Measurements from ENCODE around the gene COL12A1.

COL12A1 gene

GRCh38 chr6:75107913-75108312 is 97.9 kb downstream of the COL12A1 start:
- Mint-ChIP-seq H3K27ac (no peak overlapping the region), H3K4me3 (no peak overlapping the region), H3K9me3 (no peaks in the 10 kb centered on the region), H3K36me3 (ENCODE audit: low read depth) (no peaks in the 10 kb centered on the region), H3K4me1 (ENCODE audit: low read depth) (no peaks in the 10 kb centered on the region), H3K27me3 (ENCODE audit: low read depth) (peaks cover 5% of the 10 kb centered on the region)
- DNase-seq (ENCODE audit: low spot score): no peak

GRCh38 chr6:75106426-75106825 is 99.4 kb downstream of the COL12A1 start:
- peaks cover 5% of the 10 kb centered on the region for H3K27me3 Mint-ChIP-seq (ENCODE audit: low read depth)
- no peaks in the 10 kb centered on the region for H3K9me3 Mint-ChIP-seq
- H3K36me3 Mint-ChIP-seq (ENCODE audit: low read depth): no peaks in the 10 kb centered on the region
- H3K4me1 Mint-ChIP-seq (ENCODE audit: low read depth): no peaks in the 10 kb centered on the region
- no peak for DNase-seq (ENCODE audit: low spot score)
- H3K4me3 Mint-ChIP-seq: no peak overlapping the region
- H3K27ac Mint-ChIP-seq: no peak overlapping the region

GRCh38 chr6:75103431-75103830 is 102.4 kb downstream of the COL12A1 start:
- DNase-seq (ENCODE audit: low spot score): no peak
- H3K36me3 Mint-ChIP-seq (ENCODE audit: low read depth): no peaks in the 10 kb centered on the region
- no peaks in the 10 kb centered on the region for H3K27me3 Mint-ChIP-seq (ENCODE audit: low read depth)
- H3K27ac Mint-ChIP-seq: no peak overlapping the region
- no peak overlapping the region for H3K4me3 Mint-ChIP-seq
- H3K9me3 Mint-ChIP-seq: no peaks in the 10 kb centered on the region
- no peaks in the 10 kb centered on the region for H3K4me1 Mint-ChIP-seq (ENCODE audit: low read depth)

- no peaks in the 10 kb centered on the region for H3K27me3 Mint-ChIP-seq (ENCODE audit: low read depth)
- no peak for DNase-seq (ENCODE audit: low spot score)
- H3K4me3 Mint-ChIP-seq: no peak overlapping the region
- no peaks in the 10 kb centered on the region for H3K36me3 Mint-ChIP-seq (ENCODE audit: low read depth)
- no peak overlapping the region for H3K27ac Mint-ChIP-seq
- H3K9me3 Mint-ChIP-seq: no peaks in the 10 kb centered on the region
- no peaks in the 10 kb centered on the region for H3K4me1 Mint-ChIP-seq (ENCODE audit: low read depth)
Measured at GRCh38 chr6:75102301-75102700, 103.6 kb downstream of the COL12A1 start.

GRCh38 chr6:75101896-75102295 is 104.0 kb downstream of the COL12A1 start:
- H3K36me3 Mint-ChIP-seq (ENCODE audit: low read depth): no peaks in the 10 kb centered on the region
- H3K4me3 Mint-ChIP-seq: no peak overlapping the region
- H3K9me3 Mint-ChIP-seq: no peaks in the 10 kb centered on the region
- DNase-seq (ENCODE audit: low spot score): no peak
- H3K27ac Mint-ChIP-seq: no peak overlapping the region
- no peaks in the 10 kb centered on the region for H3K4me1 Mint-ChIP-seq (ENCODE audit: low read depth)
- H3K27me3 Mint-ChIP-seq (ENCODE audit: low read depth): no peaks in the 10 kb centered on the region

DNA sequence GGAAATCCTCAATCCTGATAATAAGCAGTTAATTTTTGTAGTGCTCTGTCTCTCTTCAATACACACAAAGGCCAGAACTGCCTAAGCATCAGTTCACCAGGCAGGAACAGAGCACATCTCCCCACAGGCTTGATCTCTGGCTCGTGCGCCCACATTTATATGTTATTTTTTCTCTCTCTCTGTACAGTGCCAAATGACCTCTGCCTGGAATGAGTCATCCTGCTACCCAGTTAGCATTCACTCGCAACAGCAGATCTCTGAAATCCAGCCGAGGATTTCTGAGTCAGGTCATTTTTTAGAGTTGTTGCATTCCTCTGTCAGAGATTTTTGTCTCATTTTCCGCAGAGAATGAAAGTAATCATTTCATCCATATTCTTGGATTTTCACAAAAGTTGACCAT is 107.1 kb downstream of the COL12A1 start:
- Mint-ChIP-seq H3K36me3 (ENCODE audit: low read depth) (no peaks in the 10 kb centered on the region), H3K4me1 (ENCODE audit: low read depth) (no peaks in the 10 kb centered on the region), H3K27me3 (ENCODE audit: low read depth) (no peaks in the 10 kb centered on the region), H3K27ac (no peak overlapping the region), H3K4me3 (no peak overlapping the region), H3K9me3 (no peaks in the 10 kb centered on the region)
- no peak for DNase-seq (ENCODE audit: low spot score)

DNA sequence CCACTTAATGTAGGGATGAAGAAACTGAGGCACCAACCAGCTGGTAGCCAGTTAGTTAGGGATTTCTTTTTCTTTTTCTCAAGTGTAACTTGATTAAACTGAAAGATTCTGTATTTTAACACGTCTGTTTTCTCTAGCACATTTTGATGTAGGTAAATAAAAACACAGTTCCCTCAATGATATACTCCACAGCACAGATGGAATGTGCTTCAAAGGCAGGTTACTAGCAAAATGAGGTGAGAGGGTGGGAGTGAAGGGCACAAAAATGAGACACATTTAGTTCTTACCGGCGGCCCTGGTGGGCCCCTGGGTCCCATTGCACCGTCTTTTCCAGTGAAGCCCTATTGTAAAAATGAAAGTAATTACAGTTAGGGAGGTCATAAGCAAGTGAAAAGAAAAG is 108.9 kb downstream of the COL12A1 start:
- Mint-ChIP-seq H3K4me3 (no peak overlapping the region), H3K36me3 (ENCODE audit: low read depth) (no peaks in the 10 kb centered on the region), H3K4me1 (ENCODE audit: low read depth) (no peaks in the 10 kb centered on the region), H3K27ac (no peak overlapping the region), H3K27me3 (ENCODE audit: low read depth) (no peaks in the 10 kb centered on the region), H3K9me3 (no peaks in the 10 kb centered on the region)
- DNase-seq (ENCODE audit: low spot score): no peak

- H3K4me3 Mint-ChIP-seq: no peak overlapping the region
- H3K27me3 Mint-ChIP-seq (ENCODE audit: low read depth): no peaks in the 10 kb centered on the region
- no peak for DNase-seq (ENCODE audit: low spot score)
- no peaks in the 10 kb centered on the region for H3K9me3 Mint-ChIP-seq
- no peaks in the 10 kb centered on the region for H3K4me1 Mint-ChIP-seq (ENCODE audit: low read depth)
- H3K36me3 Mint-ChIP-seq (ENCODE audit: low read depth): no peaks in the 10 kb centered on the region
- H3K27ac Mint-ChIP-seq: no peak overlapping the region
Measured at GRCh38 chr6:75094614-75095200, 111.1 kb downstream of the COL12A1 start.

GRCh38 chr6:75091467-75092190 is 114.2 kb downstream of the COL12A1 start:
- H3K4me3 Mint-ChIP-seq: no peak overlapping the region
- no peak overlapping the region for H3K27ac Mint-ChIP-seq
- H3K4me1 Mint-ChIP-seq (ENCODE audit: low read depth): no peaks in the 10 kb centered on the region
- DNase-seq (ENCODE audit: low spot score): no peak
- H3K27me3 Mint-ChIP-seq (ENCODE audit: low read depth): no peaks in the 10 kb centered on the region
- no peaks in the 10 kb centered on the region for H3K9me3 Mint-ChIP-seq
- H3K36me3 Mint-ChIP-seq (ENCODE audit: low read depth): no peaks in the 10 kb centered on the region

GRCh38 chr6:75090576-75090975 is 115.3 kb downstream of the COL12A1 start:
- no peaks in the 10 kb centered on the region for H3K9me3 Mint-ChIP-seq
- no peaks in the 10 kb centered on the region for H3K36me3 Mint-ChIP-seq (ENCODE audit: low read depth)
- no peak overlapping the region for H3K4me3 Mint-ChIP-seq
- H3K27me3 Mint-ChIP-seq (ENCODE audit: low read depth): peaks cover 4% of the 10 kb centered on the region
- H3K27ac Mint-ChIP-seq: no peak overlapping the region
- H3K4me1 Mint-ChIP-seq (ENCODE audit: low read depth): no peaks in the 10 kb centered on the region
- DNase-seq (ENCODE audit: low spot score): no peak

GRCh38 chr6:75089921-75090320 is 115.9 kb downstream of the COL12A1 start:
- DNase-seq (ENCODE audit: low spot score): no peak
- no peaks in the 10 kb centered on the region for H3K36me3 Mint-ChIP-seq (ENCODE audit: low read depth)
- peaks cover 10% of the 10 kb centered on the region for H3K27me3 Mint-ChIP-seq (ENCODE audit: low read depth)
- H3K27ac Mint-ChIP-seq: no peak overlapping the region
- H3K4me1 Mint-ChIP-seq (ENCODE audit: low read depth): no peaks in the 10 kb centered on the region
- no peak overlapping the region for H3K4me3 Mint-ChIP-seq
- no peaks in the 10 kb centered on the region for H3K9me3 Mint-ChIP-seq

DNA sequence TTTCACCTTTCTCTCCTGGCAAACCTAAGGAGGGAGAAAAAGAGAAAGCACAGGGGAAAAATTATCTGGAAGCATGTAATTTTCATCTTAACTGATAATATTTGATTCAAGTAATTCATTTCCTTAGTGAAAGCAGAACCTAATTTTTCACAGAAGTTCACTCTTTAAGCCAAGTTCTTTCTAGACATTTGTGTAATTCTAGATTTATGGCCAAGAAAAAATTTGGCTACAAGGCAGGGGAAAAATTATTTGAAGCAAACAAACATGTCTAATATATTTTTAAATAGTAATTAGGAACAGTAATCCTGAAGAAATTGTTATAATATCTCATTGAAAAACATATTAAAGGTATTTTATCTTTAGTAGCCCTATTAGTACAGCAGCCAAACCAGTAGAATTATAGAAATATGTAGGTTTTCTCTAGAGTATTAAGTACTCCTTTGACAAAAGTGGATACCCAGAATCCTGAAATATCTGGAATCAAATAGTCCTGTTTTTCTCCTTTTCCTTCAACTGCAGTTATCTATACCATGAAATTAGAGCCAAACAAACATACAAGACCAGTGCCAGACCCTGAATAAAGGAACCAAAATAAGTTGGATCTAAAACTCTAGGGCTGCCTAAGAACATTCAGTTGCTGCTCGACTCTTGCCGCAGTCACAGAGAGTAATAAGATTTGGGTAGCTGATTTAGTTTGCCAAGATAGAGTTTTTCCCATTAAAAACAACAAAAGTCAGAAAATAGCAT is 116.5 kb downstream of the COL12A1 start:
- Mint-ChIP-seq H3K36me3 (ENCODE audit: low read depth) (no peaks in the 10 kb centered on the region), H3K4me3 (no peak overlapping the region), H3K4me1 (ENCODE audit: low read depth) (no peaks in the 10 kb centered on the region), H3K27me3 (ENCODE audit: low read depth) (peaks cover 16% of the 10 kb centered on the region), H3K27ac (no peak overlapping the region), H3K9me3 (no peaks in the 10 kb centered on the region)
- no peak for DNase-seq (ENCODE audit: low spot score)

GRCh38 chr6:75085931-75086635 is 119.8 kb downstream of the COL12A1 start:
- H3K4me1 Mint-ChIP-seq (ENCODE audit: low read depth): no peaks in the 10 kb centered on the region

GRCh38 chr6:75084872-75085381 is 120.9 kb downstream of the COL12A1 start:
- Mint-ChIP-seq H3K27me3 (ENCODE audit: low read depth) (peaks cover 16% of the 10 kb centered on the region), H3K27ac (no peak overlapping the region), H3K36me3 (ENCODE audit: low read depth) (no peaks in the 10 kb centered on the region), H3K9me3 (no peaks in the 10 kb centered on the region), H3K4me1 (ENCODE audit: low read depth) (no peaks in the 10 kb centered on the region), H3K4me3 (no peak overlapping the region)
- DNase-seq (ENCODE audit: low spot score): no peak

More at GRCh38 chr6:75085931-75086635, 119.8 kb downstream of the COL12A1 start:
- H3K4me3 Mint-ChIP-seq: no peak overlapping the region
- DNase-seq (ENCODE audit: low spot score): no peak
- no peaks in the 10 kb centered on the region for H3K36me3 Mint-ChIP-seq (ENCODE audit: low read depth)
- H3K27ac Mint-ChIP-seq: no peak overlapping the region
- peaks cover 16% of the 10 kb centered on the region for H3K27me3 Mint-ChIP-seq (ENCODE audit: low read depth)
- H3K9me3 Mint-ChIP-seq: no peaks in the 10 kb centered on the region
